ENCODE measurements around the gene PDE6H.

Gene PDE6H

DNA sequence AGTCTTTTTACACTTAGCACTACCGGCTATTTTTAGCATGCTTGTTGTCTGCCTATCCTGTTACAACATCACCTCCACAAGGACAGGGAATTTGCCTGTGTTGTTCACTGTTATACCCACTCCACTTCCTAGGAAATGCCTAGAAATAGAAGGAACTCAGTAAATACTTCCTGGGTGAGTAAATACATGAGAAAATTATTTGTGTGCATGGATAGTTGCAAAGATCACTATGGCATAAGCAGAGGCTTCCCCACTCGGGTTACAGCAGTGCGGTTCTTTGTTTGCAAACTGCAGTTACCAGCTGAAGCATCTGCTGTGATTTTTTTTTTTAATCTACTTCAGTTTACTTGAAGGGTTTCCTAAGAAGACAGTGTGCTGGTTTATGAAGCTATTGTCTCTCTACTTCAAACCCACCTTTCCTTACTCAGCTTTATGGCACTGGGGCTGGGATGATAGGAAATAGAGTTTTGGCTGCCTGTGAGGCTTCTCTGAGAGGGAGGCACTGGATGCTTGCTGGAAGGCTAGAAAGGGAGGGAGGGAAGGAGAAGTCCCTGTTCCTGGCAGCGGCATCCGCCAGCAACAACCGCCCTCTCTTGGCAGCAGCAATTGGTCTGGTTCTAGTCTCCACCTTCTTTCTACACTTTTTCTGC lies 29.0 kb downstream of the PDE6H start:
- no peak for DNase-seq (ENCODE audit: low spot score)

DNA sequence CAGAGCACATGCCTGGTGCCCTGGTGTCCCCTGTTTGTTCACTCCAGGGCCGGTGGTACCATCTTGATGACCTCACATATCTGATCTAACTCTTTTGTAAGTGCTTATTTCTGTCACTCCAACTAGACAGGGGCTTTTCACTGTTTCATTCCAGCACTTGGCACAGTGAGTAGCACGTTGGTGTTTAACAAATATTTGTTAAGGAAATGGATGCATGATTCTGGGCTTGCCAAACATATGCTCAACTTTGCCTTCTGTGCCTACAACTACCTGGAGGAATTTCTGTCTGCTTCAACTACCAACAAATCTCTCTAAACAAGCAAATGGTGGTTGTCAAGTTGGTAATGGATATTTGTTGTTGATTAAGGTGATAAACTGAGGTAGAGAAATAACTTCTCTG lies 31.6 kb downstream of the PDE6H start:
- no peak for DNase-seq (ENCODE audit: low spot score)

DNA sequence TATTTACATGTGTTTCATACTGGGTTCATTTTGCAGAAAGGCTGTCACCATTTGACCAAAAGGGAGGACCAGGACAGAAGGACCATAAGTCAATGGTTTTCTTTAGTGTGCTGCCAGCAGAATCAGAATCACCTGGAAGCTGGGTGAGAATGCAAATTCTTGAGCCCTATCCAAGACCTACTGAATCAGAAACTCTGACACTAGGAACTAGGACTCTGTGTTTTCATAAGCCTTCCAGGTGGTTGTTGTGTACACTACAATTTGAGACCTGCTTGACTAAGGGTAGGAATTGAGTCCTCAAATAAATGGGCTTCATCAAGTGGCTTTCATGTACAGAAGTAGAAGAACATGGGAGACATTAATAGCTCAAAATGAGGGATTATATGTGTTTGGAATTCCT lies 32.2 kb downstream of the PDE6H start:
- DNase-seq (ENCODE audit: low spot score) = no peak

DNA sequence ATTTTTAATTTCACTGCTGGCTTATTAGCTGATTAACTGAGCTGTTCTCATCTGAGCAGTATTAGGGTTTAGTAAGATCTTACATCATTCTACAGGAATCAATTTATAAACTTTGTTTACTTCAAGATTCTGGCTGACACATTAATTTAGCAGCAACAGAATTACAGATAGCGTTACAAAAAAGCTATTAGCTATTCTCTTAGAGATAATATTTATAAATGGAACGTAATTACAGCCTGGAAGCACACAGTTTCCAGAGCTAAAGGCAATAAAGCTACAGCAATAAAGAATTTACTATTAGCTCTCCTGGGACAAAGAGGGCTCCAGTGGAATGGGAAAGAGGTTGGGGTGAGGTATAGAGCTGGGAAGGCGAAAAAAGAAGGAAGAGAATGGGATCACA lies 34.7 kb downstream of the PDE6H start:
- DNase-seq (ENCODE audit: low spot score) = no peak

DNA sequence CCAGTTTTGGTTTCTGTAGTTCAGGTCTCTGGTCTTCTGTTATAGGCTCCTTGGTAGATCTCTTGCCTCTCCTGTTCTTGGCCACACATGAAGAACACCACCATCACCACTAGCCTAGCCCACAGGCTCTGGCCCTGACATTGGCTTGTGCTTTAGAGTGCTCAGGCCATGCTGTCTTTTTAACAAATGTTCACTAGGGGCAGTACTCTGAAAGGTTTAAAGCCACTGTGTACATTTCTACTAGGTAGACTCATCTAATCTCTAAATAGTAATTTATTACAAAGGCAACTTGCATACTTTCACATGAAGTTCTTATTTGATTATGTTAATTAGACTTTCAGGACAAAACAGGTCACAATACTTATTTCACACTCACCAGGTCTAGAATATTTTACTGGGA lies 38.3 kb downstream of the PDE6H start:
- DNase-seq (ENCODE audit: low spot score) = no peak

DNA sequence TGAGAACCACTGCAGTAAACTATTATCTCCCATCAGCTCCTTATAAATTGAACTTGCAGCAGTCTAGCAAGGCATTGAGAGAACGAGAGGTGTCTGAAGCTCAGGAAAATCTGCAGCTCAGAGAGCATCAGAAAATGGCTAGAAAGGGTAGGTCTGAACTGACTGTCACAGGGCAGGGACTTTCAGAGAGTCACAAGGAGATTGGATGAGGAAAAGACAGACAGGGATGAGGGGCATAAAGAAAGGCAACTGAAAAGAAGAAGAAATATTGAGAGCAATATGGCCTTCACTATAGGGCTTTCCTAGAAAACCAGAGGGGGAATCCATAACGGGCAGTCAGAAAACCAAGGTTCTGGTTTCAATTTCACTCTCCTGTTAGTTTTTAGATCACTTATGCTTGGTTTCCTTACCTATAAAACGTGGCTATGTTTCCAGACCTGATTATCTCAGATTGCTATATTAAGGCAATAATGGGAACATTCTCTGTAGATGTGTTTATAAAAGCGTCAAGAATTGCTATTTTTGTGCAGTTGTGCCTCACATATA lies 40.9 kb downstream of the PDE6H start:
- DNase-seq (ENCODE audit: low spot score) = peak; percentile 20

DNA sequence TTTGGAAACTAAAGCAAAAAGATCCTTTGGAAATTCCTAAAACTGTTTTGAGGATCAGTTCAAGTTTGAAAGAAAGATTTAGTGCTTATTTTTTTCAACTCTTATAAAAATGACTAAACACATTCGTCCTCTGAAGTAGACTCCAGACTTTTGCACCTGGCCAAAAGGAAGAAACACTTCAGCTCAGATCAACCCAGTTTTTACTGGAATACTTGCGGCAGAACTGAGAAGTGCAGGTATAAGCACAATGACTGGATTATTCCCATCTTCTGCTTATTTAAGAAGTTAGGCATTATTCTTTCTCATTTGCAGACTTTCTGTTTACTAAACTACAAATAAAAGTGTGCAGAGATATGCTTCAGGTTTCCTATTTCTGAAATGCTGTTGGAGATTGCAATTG lies 41.9 kb downstream of the PDE6H start:
- no peak for DNase-seq (ENCODE audit: low spot score)

DNA sequence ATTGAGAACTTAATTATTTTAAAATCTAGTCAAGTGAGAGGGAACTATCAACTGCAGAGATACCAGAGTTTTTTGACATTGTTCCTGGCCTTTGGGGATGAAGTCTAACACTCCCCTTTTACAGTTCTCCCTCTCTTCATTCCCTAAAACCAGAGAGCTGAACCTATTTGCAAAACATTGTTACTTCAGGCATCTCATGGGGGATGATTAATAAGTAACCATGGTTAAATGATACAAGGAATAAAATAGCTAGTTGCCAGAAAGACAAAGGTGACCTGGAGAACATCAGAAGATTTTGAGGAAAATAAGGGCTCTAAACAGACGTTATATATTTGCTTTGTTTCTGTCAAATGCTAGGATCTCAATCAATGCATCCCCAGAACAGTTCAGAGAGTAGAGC lies 42.3 kb downstream of the PDE6H start:
- no peak for DNase-seq (ENCODE audit: low spot score)

DNA sequence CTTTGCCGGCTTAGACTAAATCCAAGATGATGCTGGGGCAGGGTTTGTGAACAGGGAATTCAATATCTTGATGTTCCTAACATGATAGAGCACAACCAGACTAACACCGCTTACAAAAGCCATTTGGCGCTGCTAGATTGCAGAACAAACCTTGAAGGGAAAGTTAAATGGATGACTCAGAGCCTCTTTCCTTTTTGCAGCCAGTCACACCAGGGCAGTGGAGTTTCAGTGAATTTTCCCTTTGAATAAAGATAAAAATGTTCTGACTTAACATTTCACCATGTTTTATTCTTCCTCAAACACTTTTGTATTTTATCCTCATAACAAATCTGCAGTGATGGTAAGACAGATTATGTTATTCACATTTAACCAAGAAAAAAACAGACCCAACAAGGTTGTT lies 47.3 kb downstream of the PDE6H start:
- DNase-seq (ENCODE audit: low spot score) = no peak

Measured in activated CD4-positive, alpha-beta T cell treated with anti-CD3 and anti-CD28 coated beads, Interleukin-2, Interleukin-4, amounts not matched to agents 100 ng/mL and 50 ng/mL, durations not matched to agents 16 hours and 8 hours (primary cell).